Left lung (tissue), 10 donors: Measurements from ENCODE around the gene IGSF23. TPM values are rescaled to one million over a fixed set of nuclear protein-coding genes. Genes with fewer than 3 reads are reported as not detected.

ENCODE experiments used
- ATAC-seq: fragments of 200-7000 bp; cut with Tn5 transposase; one replicate; pipeline ENCODE4 v1.9.1; 2020; ENCODE audit warnings: moderate library complexity
- DNase-seq, 4 donors: peaks; one replicate each; pipeline ENCODE4 v3.0.0-alpha.2; 2013 to 2020
- H3K27ac ChIP-seq, 2 donors: fragments of 200-600 bp; sonication (generic) in 1 of 2; one replicate each; pipeline versions ENCODE4 v1.5.0 to v1.8.0; 2020 to 2021
- H3K27me3 ChIP-seq, 2 donors: fragments of 200-600 bp; sonication (generic) in 1 of 2; one replicate each; pipeline versions ENCODE4 v1.5.0 to v1.8.0; 2020 to 2021
- H3K36me3 ChIP-seq, 2 donors: fragments of 200-600 bp; sonication (generic) in 1 of 2; one replicate each; pipeline versions ENCODE4 v1.5.0 to v1.8.0; 2020 to 2021
- H3K4me1 ChIP-seq, 2 donors: fragments of 200-600 bp; one replicate each; pipeline ENCODE4 v1.8.0; 2021
- H3K4me3 ChIP-seq, 2 donors: fragments of 200-600 bp; sonication (generic) in 1 of 2; one replicate each; pipeline versions ENCODE4 v1.5.0 to v1.8.0; 2020 to 2021; ENCODE audit warnings: mild to moderate bottlenecking in 1 of 2
- H3K9me3 ChIP-seq, 2 donors: fragments of 200-600 bp; sonication (generic) in 1 of 2; one replicate each; pipeline versions ENCODE4 v1.5.0 to v1.8.0; 2020 to 2021
- intact Hi-C, 2 donors: fragments of 100-400 bp; cut with DNase I; formaldehyde crosslinking; loops; one replicate each; pipeline versions ENCODE4 v1.11.2 to v1.14.2; 2022
- polyA plus RNA-seq, 6 donors: library from polyadenylated mRNA; unstranded; fragments of 120-200 nt; gene quantifications; one replicate each; pipeline ENCODE4 v1.2.1, GENCODE V29; 2013; ENCODE audit not compliant: insufficient read length in 6 of 6
- total RNA-seq, 2 donors: library from RNA; stranded (reverse); fragmentation: NEBNext Ultra II Directional; extraction: Animal tissue kit (Norgen Biotek cat#: 25700); gene quantifications; one replicate each; pipeline ENCODE4 v1.2.1, GENCODE V29; 2021
- TF ChIP-seq, protein P1 (sequence below), 2 donors: fragments of 200-600 bp; sonication (generic) in 1 of 2; IDR thresholded peaks; one replicate each; pipeline versions ENCODE4 v1.5.0 to v1.8.0; 2021; ENCODE audit warnings: antibody characterized with exemption in 2 of 2
- donor health status: DM: no; HTN: yes; CAD: no.
- donor health status: DM: no; HTN: no; CAD: no.

Gene IGSF23
- total and polyA plus RNA-seq, 8 donors, result 0.17 to 0.18 TPM; not detected in 6

DNA sequence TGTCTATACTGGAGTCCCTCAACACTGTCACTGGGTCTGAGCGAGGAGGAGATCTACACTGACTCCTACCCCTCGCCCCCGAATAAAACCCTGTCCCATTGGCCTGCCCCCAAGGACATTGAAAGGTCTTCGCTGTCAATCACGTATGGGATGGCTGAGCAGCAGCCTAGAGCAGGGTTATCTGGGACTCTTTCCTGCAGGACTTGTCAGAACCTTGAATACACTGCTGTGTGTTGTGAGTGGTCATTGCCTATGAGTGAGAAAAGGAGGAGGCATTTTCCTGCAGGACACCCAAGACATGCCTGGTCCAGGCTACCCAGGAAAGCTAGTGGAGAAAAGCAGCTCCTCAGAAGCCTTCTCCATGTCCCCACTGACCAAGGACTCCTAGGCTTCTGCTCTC lies 40.0 kb downstream of the IGSF23 start:
- DNase-seq, result peak in 1 of 4 donors; percentile 21
- intact Hi-C loops, result no loop called here
- H3K27ac ChIP-seq, result no peak overlapping the region
- H3K36me3 ChIP-seq, result peaks cover 0 to 93% of the 10 kb centered on the region in 2 donors
- H3K9me3 ChIP-seq, result no peaks in the 10 kb centered on the region
- no peak for ATAC-seq
- TF ChIP-seq, protein P1, sequence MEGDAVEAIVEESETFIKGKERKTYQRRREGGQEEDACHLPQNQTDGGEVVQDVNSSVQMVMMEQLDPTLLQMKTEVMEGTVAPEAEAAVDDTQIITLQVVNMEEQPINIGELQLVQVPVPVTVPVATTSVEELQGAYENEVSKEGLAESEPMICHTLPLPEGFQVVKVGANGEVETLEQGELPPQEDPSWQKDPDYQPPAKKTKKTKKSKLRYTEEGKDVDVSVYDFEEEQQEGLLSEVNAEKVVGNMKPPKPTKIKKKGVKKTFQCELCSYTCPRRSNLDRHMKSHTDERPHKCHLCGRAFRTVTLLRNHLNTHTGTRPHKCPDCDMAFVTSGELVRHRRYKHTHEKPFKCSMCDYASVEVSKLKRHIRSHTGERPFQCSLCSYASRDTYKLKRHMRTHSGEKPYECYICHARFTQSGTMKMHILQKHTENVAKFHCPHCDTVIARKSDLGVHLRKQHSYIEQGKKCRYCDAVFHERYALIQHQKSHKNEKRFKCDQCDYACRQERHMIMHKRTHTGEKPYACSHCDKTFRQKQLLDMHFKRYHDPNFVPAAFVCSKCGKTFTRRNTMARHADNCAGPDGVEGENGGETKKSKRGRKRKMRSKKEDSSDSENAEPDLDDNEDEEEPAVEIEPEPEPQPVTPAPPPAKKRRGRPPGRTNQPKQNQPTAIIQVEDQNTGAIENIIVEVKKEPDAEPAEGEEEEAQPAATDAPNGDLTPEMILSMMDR (IDR thresholded peaks at IDR 0.05), result no peak
- H3K4me1 ChIP-seq, result peaks cover 4 to 28% of the 10 kb centered on the region in 2 donors
- no peak overlapping the region for H3K4me3 ChIP-seq
- no peaks in the 10 kb centered on the region for H3K27me3 ChIP-seq

DNA sequence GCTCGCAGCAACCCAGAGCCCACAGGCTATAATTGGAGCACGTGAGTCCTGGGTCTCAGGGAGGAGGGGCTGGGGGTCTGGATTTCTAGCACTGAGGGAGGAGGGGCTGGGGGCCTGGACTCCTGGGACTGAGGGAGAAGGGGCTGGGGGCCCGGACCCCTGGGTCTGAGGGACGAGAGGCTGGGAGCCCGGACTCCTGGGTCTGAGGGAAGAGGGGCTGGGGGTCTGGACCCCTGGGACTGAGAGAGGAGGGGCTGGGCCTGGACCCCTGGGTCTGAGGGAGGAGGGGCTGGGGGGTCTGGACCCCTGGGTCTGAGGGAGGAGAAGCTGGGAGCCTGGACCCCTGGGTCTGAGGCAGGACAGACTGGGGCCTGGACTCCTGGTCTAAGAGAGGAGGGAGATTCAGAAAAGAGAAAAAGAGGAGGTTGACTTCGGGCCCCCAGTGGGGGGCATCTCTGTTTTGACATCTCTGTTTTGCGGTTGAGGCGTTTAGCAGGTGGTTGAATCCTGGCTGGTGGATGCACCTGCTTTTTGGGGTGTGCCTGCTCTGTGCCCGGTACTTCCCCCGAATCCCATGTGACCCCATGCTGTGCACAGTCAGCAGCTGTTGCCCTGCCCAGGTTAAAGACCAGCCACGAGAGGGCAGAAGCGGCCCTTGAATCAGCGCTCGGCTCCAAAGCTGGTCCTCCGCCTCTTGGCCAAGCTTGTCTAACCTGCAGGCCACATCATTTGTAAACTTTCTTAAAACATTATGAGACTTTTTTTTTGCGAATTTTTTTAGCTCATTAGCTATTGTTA lies 40.8 kb downstream of the IGSF23 start:
- no peak overlapping the region for H3K27ac ChIP-seq

DNA sequence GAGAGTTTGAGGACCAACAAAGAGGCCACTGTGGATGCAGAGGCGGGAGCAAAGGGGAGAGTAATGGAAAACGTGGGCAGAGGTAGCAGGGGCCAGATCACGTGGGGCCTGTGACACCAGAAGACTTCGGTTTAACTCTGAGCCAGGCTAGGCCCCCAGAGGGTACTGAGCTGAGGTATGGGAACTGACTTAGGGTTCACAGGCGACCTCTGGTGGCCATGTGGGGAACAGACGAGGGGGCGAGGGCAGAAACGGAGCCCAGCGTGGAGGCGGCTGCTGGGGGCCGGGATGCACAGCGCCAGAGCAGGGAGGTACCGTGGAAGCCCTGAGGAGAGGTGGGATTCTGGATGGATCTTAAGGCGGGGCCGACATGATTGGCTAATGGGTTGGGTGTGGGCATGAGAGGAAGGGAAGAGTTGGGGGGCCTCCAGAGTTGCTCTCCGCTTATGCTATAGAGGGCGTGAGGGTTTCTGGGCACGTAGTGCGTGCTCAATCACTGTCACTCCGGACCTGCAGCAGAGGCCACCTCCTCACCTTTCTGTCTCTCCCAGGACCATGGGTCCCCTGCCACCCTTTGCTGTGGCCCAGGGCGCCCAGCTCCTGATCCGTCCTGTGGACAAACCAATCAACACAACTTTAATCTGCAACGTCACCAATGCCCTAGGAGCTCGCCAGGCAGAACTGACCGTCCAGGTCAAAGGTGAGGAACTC lies 44.0 kb downstream of the IGSF23 start:
- H3K36me3 ChIP-seq, result peaks cover 0 to 95% of the 10 kb centered on the region in 2 donors
- intact Hi-C loops, result loop anchor here (5.0 kb wide), 2 partner anchors 80 to 85 kb away; no protein-coding TSS in a partner anchor
- TF ChIP-seq, protein P1 (IDR thresholded peaks at IDR 0.05), result peak; percentile 95 to 99
- H3K27me3 ChIP-seq, result no peaks in the 10 kb centered on the region
- ATAC-seq, result peak; percentile 56
- no peak overlapping the region for H3K27ac ChIP-seq
- peaks cover 0 to 17% of the 10 kb centered on the region in 2 donors for H3K4me1 ChIP-seq
- peak; percentile 43 to 87 (median 60) for DNase-seq
- no peaks in the 10 kb centered on the region for H3K9me3 ChIP-seq
- H3K4me3 ChIP-seq, result no peak overlapping the region

More for the DNA sequence above, 40.8 kb downstream of the IGSF23 start:
- no peaks in the 10 kb centered on the region for H3K27me3 ChIP-seq
- peak; percentile 89 for ATAC-seq
- DNase-seq, result peak in 3 of 4 donors; percentile 47 to 92 (median 86)
- peaks cover 0 to 95% of the 10 kb centered on the region in 2 donors for H3K36me3 ChIP-seq
- intact Hi-C loops, result no loop called here
- no peaks in the 10 kb centered on the region for H3K9me3 ChIP-seq
- H3K4me3 ChIP-seq, result no peak overlapping the region
- TF ChIP-seq, protein P1 (IDR thresholded peaks at IDR 0.05), result peak; percentile 60 to 79
- peaks cover 0 to 20% of the 10 kb centered on the region in 2 donors for H3K4me1 ChIP-seq

DNA sequence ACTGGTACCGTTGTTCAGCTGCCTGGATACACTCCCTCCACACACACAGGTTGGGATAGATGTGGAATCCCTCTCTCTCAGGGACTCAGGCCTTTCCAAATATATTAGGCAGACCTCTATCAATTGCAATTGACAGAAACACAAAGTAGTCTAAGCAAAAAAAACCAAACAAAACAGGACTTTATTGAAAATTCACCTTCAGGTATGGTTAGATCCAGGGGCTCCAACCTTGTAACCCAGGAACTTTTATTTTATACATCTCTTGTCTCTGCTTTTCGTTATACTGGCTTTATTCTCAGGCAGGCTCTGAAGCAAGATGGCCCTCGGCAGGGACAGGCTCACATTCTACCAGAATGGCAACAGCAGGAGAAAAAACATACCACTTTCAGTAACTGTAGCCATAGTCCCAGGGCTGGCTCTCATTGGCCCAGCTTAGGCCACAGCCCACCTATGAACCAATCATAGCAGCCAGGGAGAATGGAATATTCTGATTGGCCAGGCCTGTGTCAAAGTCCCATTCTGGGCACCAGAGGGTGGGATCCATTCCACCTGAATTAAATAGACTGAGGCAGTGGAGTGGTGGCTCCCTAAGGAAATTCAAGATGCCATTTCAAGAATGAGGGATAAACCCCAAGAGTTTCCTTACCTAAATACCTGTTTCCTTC lies 44.8 kb downstream of the IGSF23 start:
- Histone ChIP-seq H3K4me3 (no peak overlapping the region), H3K4me1 (peaks cover 0 to 17% of the 10 kb centered on the region in 2 donors), H3K9me3 (no peaks in the 10 kb centered on the region), H3K36me3 (peaks cover 0 to 97% of the 10 kb centered on the region in 2 donors), H3K27me3 (no peaks in the 10 kb centered on the region), H3K27ac (no peak overlapping the region)
- intact Hi-C loops, result loop anchor here (5.0 kb wide), 2 partner anchors 81 to 86 kb away; no protein-coding TSS in a partner anchor
- DNase-seq, result no peak
- TF ChIP-seq, protein P1 (IDR thresholded peaks at IDR 0.05), result no peak
- no peak for ATAC-seq
